HepG2 (cell line): Measurements from ENCODE around the gene DOC2A. TPM values are rescaled to one million over a fixed set of nuclear protein-coding genes. Genes with fewer than 3 reads are reported as not detected.

ENCODE experiments used
- BORCS8-MEF2B ChIP-seq: sonication (generic); formaldehyde crosslinking; IDR thresholded peaks from 2 replicates; pipeline ENCODE4 v1.8.0; 2022; ENCODE audit warnings: mild to moderate bottlenecking, missing genetic modification reagents
- DNMT3B ChIP-seq: conservative IDR thresholded peaks from 2 replicates; pipeline ENCODE4 v1.6.1; 2016; ENCODE audit warnings: missing biosample characterization, control low read depth
- FOSL2 ChIP-seq: sonication (generic); formaldehyde crosslinking; IDR thresholded peaks from 2 replicates; pipeline ENCODE4 v1.4.0; 2020; ENCODE audit warnings: missing genetic modification reagents
- FOXP4 ChIP-seq: sonication (generic); formaldehyde crosslinking; IDR thresholded peaks from 2 replicates; pipeline ENCODE4 v1.4.0; 2020; ENCODE audit warnings: missing genetic modification reagents
- GRHL1 ChIP-seq: sonication (generic); formaldehyde crosslinking; conservative IDR thresholded peaks from 2 replicates; pipeline ENCODE4 v1.8.0; 2022; ENCODE audit warnings: missing genetic modification reagents
- HNRNPLL ChIP-seq: fragments of 200-400 bp; formaldehyde crosslinking; IDR thresholded peaks from 2 replicates; pipeline ENCODE4 v1.6.1; 2017; ENCODE audit warnings: mild to moderate bottlenecking, low read depth, low read length; ENCODE audit not compliant: poor library complexity, severe bottlenecking
- HOXA3 ChIP-seq: sonication (generic); formaldehyde crosslinking; IDR thresholded peaks from 2 replicates; pipeline ENCODE4 v1.5.0; 2020; ENCODE audit warnings: missing genetic modification reagents
- ISL2 ChIP-seq: sonication (generic); formaldehyde crosslinking; IDR thresholded peaks from 2 replicates; pipeline ENCODE4 v1.5.0; 2020; ENCODE audit warnings: missing genetic modification reagents
- NRL ChIP-seq: sonication (generic); formaldehyde crosslinking; IDR thresholded peaks from 2 replicates; pipeline ENCODE4 v1.5.0; 2020; ENCODE audit warnings: missing genetic modification reagents, mild to moderate bottlenecking, moderate library complexity, borderline replicate concordance
- SNAPC5 ChIP-seq: sonication (generic); formaldehyde crosslinking; IDR thresholded peaks from 2 replicates; pipeline ENCODE4 v1.8.1; 2023; ENCODE audit warnings: mild to moderate bottlenecking, missing genetic modification reagents, borderline replicate concordance
- STAG1 ChIP-seq: sonication (generic); formaldehyde crosslinking; IDR thresholded peaks from 2 replicates; pipeline ENCODE4 v1.4.0; 2020; ENCODE audit warnings: missing genetic modification reagents
- YY1 ChIP-seq: IDR thresholded peaks from 2 replicates; pipeline ENCODE4 v1.6.1; 2011; ENCODE audit warnings: low read length, low read depth, moderate library complexity, mild to moderate bottlenecking; ENCODE audit not compliant: insufficient read depth, insufficient replicate concordance
- ZNF180 ChIP-seq: sonication (generic); formaldehyde crosslinking; IDR thresholded peaks from 2 replicates; pipeline ENCODE4 v1.4.0; 2020; ENCODE audit warnings: low read depth, missing genetic modification reagents, borderline replicate concordance
- ZNF574 ChIP-seq: sonication (generic); formaldehyde crosslinking; IDR thresholded peaks from 2 replicates; pipeline ENCODE4 v1.4.0; 2020; ENCODE audit warnings: missing genetic modification reagents
- polyA plus RNA-seq, 8 experiments: library from polyadenylated mRNA; depleted of rRNA in 3 of 8; stranded (reverse) in 7 of 8; unstranded in 1 of 8; fragments of >200 nt; fragmentation: Illumina TruSeq in 4 of 8; extraction: Trizol in 4 of 8; gene quantifications; 2 replicates each; pipeline versions ENCODE4 v1.2.1 to v1.2.3, GENCODE V29; 2011 to 2016; ENCODE audit warnings: low read depth in 4 of 8, missing spikeins in 1 of 8, mixed read lengths in 1 of 8; ENCODE audit not compliant: insufficient read depth in 1 of 8
- total RNA-seq, 5 experiments: library from RNA; depleted of rRNA; stranded (reverse); fragments of >200 nt; fragmentation: Illumina TruSeq; extraction: Trizol; gene quantifications; 2 replicates each; pipeline ENCODE4 v1.2.3, GENCODE V29; 2016; ENCODE audit warnings: low read depth in 1 of 5

The DOC2A gene
- total and polyA plus RNA-seq, 2 of the 13 experiments (the other 11 are each of a cell fraction or from before 2014, with no cell fraction given): 0.15 to 0.55 TPM

GRCh38 chr16:30005341-30006094 is 5.3 kb downstream of the DOC2A start (continued):
- TF ChIP-seq FOXP4 (CRISPR knock-in tag): no peak
- TF ChIP-seq HNRNPLL: no peak
- TF ChIP-seq STAG1 (CRISPR knock-in tag): peak; percentile 73
- TF ChIP-seq ZNF180: no peak
- 0 out of 2 replicates have a peak, but pooled peaks have one; percentile 33 for TF ChIP-seq ISL2 (CRISPR knock-in tag)
- TF ChIP-seq ZNF574: 0 out of 2 replicates have a peak, but pooled peaks have one; percentile 45
- no peak for TF ChIP-seq GRHL1
- no peak for TF ChIP-seq DNMT3B (CRISPR knock-in tag)
- TF ChIP-seq NRL (CRISPR knock-in tag): 0 out of 2 replicates have a peak, but pooled peaks have one; percentile 30
- TF ChIP-seq HOXA3 (CRISPR knock-in tag): 0 out of 2 replicates have a peak, but pooled peaks have one; percentile 37
- peak; percentile 30; the same call in 1 of the 2 replicates for TF ChIP-seq FOSL2 (CRISPR knock-in tag)
- TF ChIP-seq BORCS8-MEF2B (CRISPR knock-in tag): no peak
- peak; percentile 57 for TF ChIP-seq YY1
- TF ChIP-seq SNAPC5 (CRISPR knock-in tag): no peak
- TF ChIP-seq, all 625 proteins: peak for 29
